Vagina (tissue), 2 donors: Measurements from ENCODE around the gene KLF6.

Experiments
- POLR2A ChIP-seq, 2 donors: fragments of 450-650 bp; IDR thresholded peaks; one replicate each; pipeline ENCODE4 v1.6.1; 2017; ENCODE audit warnings: antibody characterized with exemption in 2 of 2, mild to moderate bottlenecking in 2 of 2, moderate library complexity in 2 of 2
- POLR2AphosphoS5 ChIP-seq, 2 donors: sonication (generic); formaldehyde crosslinking; IDR thresholded peaks; one replicate each; pipeline ENCODE4 v1.9.0; 2017; ENCODE audit warnings: antibody characterized with exemption in 2 of 2, mild to moderate bottlenecking in 2 of 2, low read depth in 1 of 2; ENCODE audit not compliant: insufficient read depth in 1 of 2
- TF ChIP-seq, protein P1 (sequence below), 3 experiments: fragments of 450-650 bp in 2 of 3; fragments of 200-600 bp in 1 of 3; sonication (generic) in 1 of 3; IDR thresholded peaks; one replicate each; pipeline ENCODE4 v1.5.1; 2017 to 2019; ENCODE audit warnings: antibody characterized with exemption in 3 of 3, mild to moderate bottlenecking in 2 of 3, moderate library complexity in 2 of 3

DNA sequence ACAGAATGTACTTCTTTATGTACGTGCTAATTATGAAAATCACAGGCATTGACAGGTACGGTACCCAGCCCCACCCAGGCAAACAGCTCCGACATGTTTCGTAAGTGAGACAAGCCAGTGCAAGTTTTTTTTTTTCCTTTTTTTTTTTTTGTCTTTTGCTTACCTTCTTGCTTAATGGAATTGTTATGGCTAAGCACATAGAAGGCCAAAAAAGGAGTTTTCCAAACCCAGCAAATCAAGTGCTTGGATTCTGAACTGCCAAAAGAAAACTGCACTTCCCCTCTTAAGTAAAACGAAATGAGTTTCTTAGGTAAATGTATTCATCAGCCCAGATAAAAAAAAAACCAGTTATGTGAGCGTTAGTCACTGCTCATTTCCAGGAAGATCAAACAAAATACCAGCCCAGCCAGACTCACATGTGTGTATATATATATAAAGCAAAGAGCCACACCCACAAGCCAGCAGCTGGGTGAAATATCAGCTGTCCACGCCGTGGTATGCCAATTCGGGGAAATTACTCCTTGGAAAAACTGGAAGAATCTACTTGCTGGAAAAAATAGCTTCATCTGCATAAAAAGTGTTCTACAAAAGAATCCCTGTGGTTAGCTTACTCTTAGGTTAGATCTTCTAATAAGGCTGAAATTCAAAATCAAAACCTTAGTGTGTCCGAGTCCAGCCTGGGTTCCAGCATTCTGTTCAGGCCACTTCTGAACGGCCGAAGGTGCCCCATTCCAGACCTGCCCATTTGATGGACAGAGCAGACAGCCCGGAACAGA is 8.0 kb downstream of the KLF6 start:
- TF ChIP-seq, protein P1, sequence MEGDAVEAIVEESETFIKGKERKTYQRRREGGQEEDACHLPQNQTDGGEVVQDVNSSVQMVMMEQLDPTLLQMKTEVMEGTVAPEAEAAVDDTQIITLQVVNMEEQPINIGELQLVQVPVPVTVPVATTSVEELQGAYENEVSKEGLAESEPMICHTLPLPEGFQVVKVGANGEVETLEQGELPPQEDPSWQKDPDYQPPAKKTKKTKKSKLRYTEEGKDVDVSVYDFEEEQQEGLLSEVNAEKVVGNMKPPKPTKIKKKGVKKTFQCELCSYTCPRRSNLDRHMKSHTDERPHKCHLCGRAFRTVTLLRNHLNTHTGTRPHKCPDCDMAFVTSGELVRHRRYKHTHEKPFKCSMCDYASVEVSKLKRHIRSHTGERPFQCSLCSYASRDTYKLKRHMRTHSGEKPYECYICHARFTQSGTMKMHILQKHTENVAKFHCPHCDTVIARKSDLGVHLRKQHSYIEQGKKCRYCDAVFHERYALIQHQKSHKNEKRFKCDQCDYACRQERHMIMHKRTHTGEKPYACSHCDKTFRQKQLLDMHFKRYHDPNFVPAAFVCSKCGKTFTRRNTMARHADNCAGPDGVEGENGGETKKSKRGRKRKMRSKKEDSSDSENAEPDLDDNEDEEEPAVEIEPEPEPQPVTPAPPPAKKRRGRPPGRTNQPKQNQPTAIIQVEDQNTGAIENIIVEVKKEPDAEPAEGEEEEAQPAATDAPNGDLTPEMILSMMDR (IDR thresholded peaks at IDR 0.05): no peak
- TF ChIP-seq POLR2A (IDR thresholded peaks at IDR 0.05) (no peak), POLR2AphosphoS5 (IDR thresholded peaks at IDR 0.05; ENCODE audit: insufficient read depth in 1 of 2, low read depth in 1 of 2) (peak in 1 of 2 donors; percentile 93)
